SK-N-SH treated with all-trans-retinoic acid at 6 μM for 48 hours (cell line): ENCODE measurements around the gene OLFML2A.

Experiments
- ATAC-seq: fragments of 200-7000 bp; cut with Tn5 transposase; 3 replicates; pipeline ENCODE4 v1.9.1; 2020; ENCODE audit warnings: mild to moderate bottlenecking, moderate library complexity
- ARNTL ChIP-seq: fragments of 450-650 bp; formaldehyde crosslinking; IDR thresholded peaks from 2 replicates; pipeline ENCODE4 v1.5.0; 2020; ENCODE audit warnings: low read depth, mild to moderate bottlenecking, moderate library complexity, borderline replicate concordance
- BACH2 ChIP-seq: fragments of 250-450 bp; sonication (Bioruptor Pico); IDR thresholded peaks from 2 replicates; pipeline ENCODE4 v1.9.0; 2021; ENCODE audit warnings: mild to moderate bottlenecking, borderline replicate concordance
- CSDC2 ChIP-seq: fragments of 250-450 bp; sonication (Bioruptor Pico); IDR thresholded peaks from 2 replicates; pipeline ENCODE4 v1.5.0; 2020; ENCODE audit warnings: mild to moderate bottlenecking, moderate library complexity
- CSRNP3 ChIP-seq: fragments of 250-450 bp; sonication (Bioruptor Pico); IDR thresholded peaks from 2 replicates; pipeline ENCODE4 v1.5.1; 2021; ENCODE audit warnings: mild to moderate bottlenecking, moderate library complexity
- ISL1 ChIP-seq: fragments of 250-450 bp; sonication (Bioruptor Pico); IDR thresholded peaks from 2 replicates; pipeline ENCODE4 v2.1.2; 2022; ENCODE audit warnings: mild to moderate bottlenecking, moderate library complexity
- OSR1 ChIP-seq: fragments of 250-450 bp; sonication (Bioruptor Pico); IDR thresholded peaks from 2 replicates; pipeline ENCODE4 v1.8.0; 2022; ENCODE audit warnings: moderate library complexity, mild to moderate bottlenecking, inconsistent platforms
- PATZ1 ChIP-seq: fragments of 250-450 bp; sonication (Bioruptor Pico); IDR thresholded peaks from 2 replicates; pipeline ENCODE4 v1.8.0; 2020; ENCODE audit warnings: mild to moderate bottlenecking, moderate library complexity, borderline replicate concordance
- POU6F1 ChIP-seq: fragments of 250-450 bp; sonication (Bioruptor Pico); IDR thresholded peaks from 2 replicates; pipeline ENCODE4 v1.8.0; 2021; ENCODE audit warnings: low read depth, mild to moderate bottlenecking, moderate library complexity, borderline replicate concordance
- PPARA ChIP-seq: fragments of 250-450 bp; sonication (Bioruptor Pico); IDR thresholded peaks from 2 replicates; pipeline ENCODE4 v1.5.0; 2020; ENCODE audit warnings: mild to moderate bottlenecking, borderline replicate concordance
- RARB ChIP-seq: fragments of 250-450 bp; sonication (Bioruptor Pico); IDR thresholded peaks from 2 replicates; pipeline ENCODE4 v1.8.0; 2021; ENCODE audit warnings: mild to moderate bottlenecking, moderate library complexity
- TCF4 ChIP-seq: fragments of 250-450 bp; sonication (Bioruptor Pico); IDR thresholded peaks from 2 replicates; pipeline ENCODE4 v1.8.0; 2021; ENCODE audit warnings: mild to moderate bottlenecking, moderate library complexity, borderline replicate concordance
- TOX ChIP-seq: fragments of 250-450 bp; sonication (Bioruptor Pico); IDR thresholded peaks from 2 replicates; pipeline ENCODE4 v1.8.0; 2021; ENCODE audit warnings: mild to moderate bottlenecking, moderate library complexity, borderline replicate concordance
- TSHZ2 ChIP-seq: fragments of 250-450 bp; sonication (Bioruptor Pico); IDR thresholded peaks from 2 replicates; pipeline ENCODE4 v1.5.0; 2020; ENCODE audit warnings: mild to moderate bottlenecking, moderate library complexity
- ZC3H10 ChIP-seq: fragments of 250-450 bp; sonication (Bioruptor Pico); IDR thresholded peaks from 2 replicates; pipeline ENCODE4 v1.5.1; 2021; ENCODE audit warnings: mild to moderate bottlenecking, moderate library complexity
- ZFP3 ChIP-seq: fragments of 250-450 bp; sonication (Bioruptor Pico); IDR thresholded peaks from 2 replicates; pipeline ENCODE4 v1.5.0; 2020; ENCODE audit warnings: mild to moderate bottlenecking, moderate library complexity
- ZFP30 ChIP-seq: fragments of 450-650 bp; formaldehyde crosslinking; IDR thresholded peaks from 2 replicates; pipeline ENCODE4 v1.5.0; 2022; ENCODE audit warnings: mild to moderate bottlenecking, moderate library complexity
- ZNF565 ChIP-seq: fragments of 450-650 bp; formaldehyde crosslinking; conservative IDR thresholded peaks from 2 replicates; pipeline ENCODE4 v1.5.0; 2020; ENCODE audit warnings: low read depth, mild to moderate bottlenecking, moderate library complexity
- ZNF70 ChIP-seq: fragments of 450-650 bp; formaldehyde crosslinking; IDR thresholded peaks from 2 replicates; pipeline ENCODE4 v1.5.0; 2020; ENCODE audit warnings: mild to moderate bottlenecking, moderate library complexity
- ZNF8 ChIP-seq: fragments of 450-650 bp; formaldehyde crosslinking; IDR thresholded peaks from 2 replicates; pipeline ENCODE4 v1.5.0; 2020; ENCODE audit warnings: mild to moderate bottlenecking, moderate library complexity

The OLFML2A gene

GRCh38 chr9:124790801-124791505, 14.0 kb downstream of the OLFML2A start:
- no peak for ATAC-seq
- TF ChIP-seq ZFP30 (no peak), ARNTL (CRISPR knock-in tag) (no peak), TSHZ2 (CRISPR knock-in tag) (no peak), ZNF565 (CRISPR knock-in tag) (no peak), ZNF8 (CRISPR knock-in tag) (no peak), RARB (CRISPR knock-in tag) (no peak), ISL1 (no peak)

- TF ChIP-seq ZNF565 (CRISPR knock-in tag) (no peak), ZFP3 (CRISPR knock-in tag) (peak; percentile 50; the same call in 1 of the 2 replicates), TOX (CRISPR knock-in tag) (no peak)
- ATAC-seq = 0 out of 3 replicates have a peak, but pooled peaks have one; percentile 23
These were observed 15.5 kb downstream of the OLFML2A start for GRCh38 chr9:124792257-124793014.

- ATAC-seq = peak; percentile 42
- no peak for TF ChIP-seq CSDC2 (CRISPR knock-in tag)
- TF ChIP-seq ZNF70 = no peak
- TF ChIP-seq CSRNP3 (CRISPR knock-in tag) = no peak
- TF ChIP-seq PPARA = no peak
- no peak for TF ChIP-seq ZFP3 (CRISPR knock-in tag)
- no peak for TF ChIP-seq TCF4 (CRISPR knock-in tag)
- TF ChIP-seq ARNTL (CRISPR knock-in tag) = no peak
- TF ChIP-seq RARB (CRISPR knock-in tag) = no peak
- TF ChIP-seq ZC3H10 (CRISPR knock-in tag) = no peak
- TF ChIP-seq TOX (CRISPR knock-in tag) = no peak
- no peak for TF ChIP-seq POU6F1 (CRISPR knock-in tag)
- no peak for TF ChIP-seq OSR1
- no peak for TF ChIP-seq PATZ1 (CRISPR knock-in tag)
These were observed 16.1 kb downstream of the OLFML2A start for GRCh38 chr9:124793015-124793541.

GRCh38 chr9:124794902-124795491, 18.1 kb downstream of the OLFML2A start:
- no peak for ATAC-seq
- TF ChIP-seq BACH2 (no peak), ZC3H10 (CRISPR knock-in tag) (no peak), TOX (CRISPR knock-in tag) (no peak), TCF4 (CRISPR knock-in tag) (no peak), ARNTL (CRISPR knock-in tag) (no peak)
- TF ChIP-seq, all 23 proteins: peak for 0
